ENCODE measurements around the gene PABPC3. TPM values are rescaled to one million over a fixed set of nuclear protein-coding genes. Genes with fewer than 3 reads are reported as not detected.

PABPC3 gene
- total and polyA plus RNA-seq, 2 donors (not counting 3 experiments of a cell fraction or from before 2014, with no cell fraction given): 0.07 to 0.31 TPM

DNA sequence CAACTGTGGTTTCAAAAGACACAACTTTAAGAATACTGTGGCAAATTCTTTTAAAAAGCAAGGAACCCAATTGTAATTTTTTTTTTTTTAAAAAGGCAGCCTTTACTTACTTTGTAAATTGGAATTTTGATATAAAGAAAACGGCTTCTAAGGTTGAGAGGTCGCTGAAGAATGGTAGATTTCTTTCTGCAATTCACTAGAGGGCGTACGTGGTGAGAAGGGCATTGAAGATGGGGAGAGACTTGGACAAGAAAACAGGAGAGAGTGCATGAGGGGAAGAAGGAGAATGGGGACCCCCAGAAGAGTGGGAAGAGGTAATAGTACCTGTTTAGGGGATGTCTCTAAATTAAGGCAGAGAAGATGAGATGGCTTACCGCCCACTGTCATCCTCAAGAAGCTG, 33.5 kb upstream of the PABPC3 start:
- no peaks in the 10 kb centered on the region for H4K20me1 ChIP-seq (replicated peaks; ENCODE audit: control insufficient read depth, extremely low read depth, insufficient read depth, low read length)
- H2AFZ ChIP-seq (ENCODE audit: low read depth, low read length): no peak overlapping the region
- no peaks in the 10 kb centered on the region for H3K36me3 ChIP-seq (ENCODE audit: control insufficient read depth in 2 of 2, extremely low read depth in 1 of 2, insufficient read depth in 2 of 2, low read length in 2 of 2)
- no TSS peak for BruUV-seq (replicated peaks)
- DNase-seq (ENCODE audit: low read depth, low spot score) (no peak), FAIRE-seq (no peak)
- H3K4me1 ChIP-seq (ENCODE audit: control insufficient read depth, extremely low read depth, insufficient read depth, low read length): no peaks in the 10 kb centered on the region
- H3K4me2 ChIP-seq (ENCODE audit: insufficient read depth, low read length): no peak overlapping the region
- H3K9me1 ChIP-seq (replicated peaks; ENCODE audit: control insufficient read depth, extremely low read depth, insufficient read depth, low read length): no peaks in the 10 kb centered on the region
- H3K27ac ChIP-seq (ENCODE audit: insufficient read depth, low read depth, low read length): no peak overlapping the region
- H3K27me3 ChIP-seq (ENCODE audit: control insufficient read depth in 2 of 2, insufficient read depth in 2 of 2, low read length in 2 of 2): no peaks in the 10 kb centered on the region
- no peak overlapping the region for H3K9ac ChIP-seq (replicated peaks; ENCODE audit: extremely low read depth, insufficient read depth, low read length)
- CTCF ChIA-PET: no interaction called here
- no peaks in the 10 kb centered on the region for H3K9me3 ChIP-seq (replicated peaks; ENCODE audit: control insufficient read depth, insufficient read depth, low read length)
- TF ChIP-seq MYC (IDR thresholded peaks at IDR 0.05; ENCODE audit: low read depth, low read length): no peak
- TF ChIP-seq, protein P1, sequence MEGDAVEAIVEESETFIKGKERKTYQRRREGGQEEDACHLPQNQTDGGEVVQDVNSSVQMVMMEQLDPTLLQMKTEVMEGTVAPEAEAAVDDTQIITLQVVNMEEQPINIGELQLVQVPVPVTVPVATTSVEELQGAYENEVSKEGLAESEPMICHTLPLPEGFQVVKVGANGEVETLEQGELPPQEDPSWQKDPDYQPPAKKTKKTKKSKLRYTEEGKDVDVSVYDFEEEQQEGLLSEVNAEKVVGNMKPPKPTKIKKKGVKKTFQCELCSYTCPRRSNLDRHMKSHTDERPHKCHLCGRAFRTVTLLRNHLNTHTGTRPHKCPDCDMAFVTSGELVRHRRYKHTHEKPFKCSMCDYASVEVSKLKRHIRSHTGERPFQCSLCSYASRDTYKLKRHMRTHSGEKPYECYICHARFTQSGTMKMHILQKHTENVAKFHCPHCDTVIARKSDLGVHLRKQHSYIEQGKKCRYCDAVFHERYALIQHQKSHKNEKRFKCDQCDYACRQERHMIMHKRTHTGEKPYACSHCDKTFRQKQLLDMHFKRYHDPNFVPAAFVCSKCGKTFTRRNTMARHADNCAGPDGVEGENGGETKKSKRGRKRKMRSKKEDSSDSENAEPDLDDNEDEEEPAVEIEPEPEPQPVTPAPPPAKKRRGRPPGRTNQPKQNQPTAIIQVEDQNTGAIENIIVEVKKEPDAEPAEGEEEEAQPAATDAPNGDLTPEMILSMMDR (IDR thresholded peaks at IDR 0.05; ENCODE audit: extremely low read depth in 1 of 2, insufficient read depth in 1 of 2, low read depth in 1 of 2, low read length in 2 of 2): no peak
- TF ChIP-seq, protein P2, sequence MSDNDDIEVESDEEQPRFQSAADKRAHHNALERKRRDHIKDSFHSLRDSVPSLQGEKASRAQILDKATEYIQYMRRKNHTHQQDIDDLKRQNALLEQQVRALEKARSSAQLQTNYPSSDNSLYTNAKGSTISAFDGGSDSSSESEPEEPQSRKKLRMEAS (IDR thresholded peaks at IDR 0.05; ENCODE audit: insufficient read depth, insufficient read length): no peak
- TF ChIP-seq EZH2 (IDR thresholded peaks at IDR 0.05; ENCODE audit: borderline replicate concordance, low read depth, low read length, severe bottlenecking): no peak
- TF ChIP-seq FOS (IDR thresholded peaks at IDR 0.05; ENCODE audit: borderline replicate concordance, insufficient read depth, low read length): no peak
- no peak for TF ChIP-seq GATA2 (IDR thresholded peaks at IDR 0.05; ENCODE audit: insufficient read depth, insufficient read length, low read depth, low read length)
- no peak for TF ChIP-seq POLR2AphosphoS5 (IDR thresholded peaks at IDR 0.05; ENCODE audit: insufficient read depth, low read depth, low read length)
- no peak for TF ChIP-seq JUN (IDR thresholded peaks at IDR 0.05; ENCODE audit: borderline replicate concordance, insufficient read depth, insufficient read length, low read depth)
- no peak for TF ChIP-seq POLR2A (IDR thresholded peaks at IDR 0.05; ENCODE audit: low read depth, low read length)
- H3K4me3 ChIP-seq (replicated peaks in 1 of 3; ENCODE audit: insufficient read depth in 1 of 3, low read depth in 1 of 3, low read length in 3 of 3): no peak overlapping the region
- intact Hi-C loops (cut with micrococcal nuclease) (no loop called here), dilution Hi-C loops (cut with MboI; ENCODE audit: extremely low pct_ligation_motif_present, low sequenced_read_pairs) (no loop called here)
- no peaks in the 10 kb centered on the region for H3K79me2 ChIP-seq (ENCODE audit: control insufficient read depth, insufficient read depth, low read length)
- POLR2A ChIA-PET: no interaction called here

Data from endothelial cell of umbilical vein (primary cell).